Spinal cord (tissue), 10 donors: Measurements from ENCODE around the gene MTAP. TPM values are rescaled to one million over a fixed set of nuclear protein-coding genes. Genes with fewer than 3 reads are reported as not detected.

ENCODE experiments used
- DNase-seq, 6 donors: peaks; one replicate each; pipeline versions ENCODE4 v3.0.0 to v3.0.0-alpha.2; 2013 to 2015; ENCODE audit warnings: low spot score in 6 of 6, low read depth in 4 of 6
- H3K27ac ChIP-seq: one replicate; pipeline ENCODE4 v1.5.1; 2013; ENCODE audit warnings: low read depth, low read length, control low read depth
- H3K27me3 ChIP-seq: one replicate; pipeline ENCODE4 v1.6.1; 2013; ENCODE audit warnings: low read length; ENCODE audit not compliant: control insufficient read depth, insufficient read depth
- H3K36me3 ChIP-seq: one replicate; pipeline ENCODE4 v1.6.1; 2013; ENCODE audit warnings: low read length; ENCODE audit not compliant: control insufficient read depth, insufficient read depth
- H3K4me1 ChIP-seq: one replicate; pipeline ENCODE4 v1.6.1; 2013; ENCODE audit warnings: low read length; ENCODE audit not compliant: control insufficient read depth, insufficient read depth
- H3K4me3 ChIP-seq: one replicate; pipeline ENCODE4 v1.5.1; 2013; ENCODE audit warnings: low read depth, low read length, control low read depth
- H3K9me3 ChIP-seq: one replicate; pipeline ENCODE4 v1.6.1; 2013; ENCODE audit warnings: low read length; ENCODE audit not compliant: control insufficient read depth, insufficient read depth
- WGBS: methylation state at CpG from one replicate; pipeline ENCODE4 v1.1.5; 2013; ENCODE audit warnings: missing lambda C conversion rate; ENCODE audit not compliant: insufficient coverage; 5-methylcytosine and 5-hydroxymethylcytosine counted together
- polyA plus RNA-seq, 2 donors: library from polyadenylated mRNA; unstranded; fragments of 120-200 nt; gene quantifications; one replicate each; pipeline ENCODE4 v1.2.1, GENCODE V29; 2013; ENCODE audit not compliant: insufficient read length in 2 of 2
- total RNA-seq, 2 donors: library from RNA; depleted of rRNA in 1 of 2; stranded (reverse); fragments of 120-200 nt in 1 of 2; fragments of >200 nt in 1 of 2; gene quantifications; one replicate each; pipeline versions ENCODE4 v1.2.3 to v1.2.4, GENCODE V29; 2013 to 2014
- donor health status: healthy.

The MTAP gene
- total and polyA plus RNA-seq, 4 donors = 19.8 to 30.0 (median 22.8) TPM

DNA sequence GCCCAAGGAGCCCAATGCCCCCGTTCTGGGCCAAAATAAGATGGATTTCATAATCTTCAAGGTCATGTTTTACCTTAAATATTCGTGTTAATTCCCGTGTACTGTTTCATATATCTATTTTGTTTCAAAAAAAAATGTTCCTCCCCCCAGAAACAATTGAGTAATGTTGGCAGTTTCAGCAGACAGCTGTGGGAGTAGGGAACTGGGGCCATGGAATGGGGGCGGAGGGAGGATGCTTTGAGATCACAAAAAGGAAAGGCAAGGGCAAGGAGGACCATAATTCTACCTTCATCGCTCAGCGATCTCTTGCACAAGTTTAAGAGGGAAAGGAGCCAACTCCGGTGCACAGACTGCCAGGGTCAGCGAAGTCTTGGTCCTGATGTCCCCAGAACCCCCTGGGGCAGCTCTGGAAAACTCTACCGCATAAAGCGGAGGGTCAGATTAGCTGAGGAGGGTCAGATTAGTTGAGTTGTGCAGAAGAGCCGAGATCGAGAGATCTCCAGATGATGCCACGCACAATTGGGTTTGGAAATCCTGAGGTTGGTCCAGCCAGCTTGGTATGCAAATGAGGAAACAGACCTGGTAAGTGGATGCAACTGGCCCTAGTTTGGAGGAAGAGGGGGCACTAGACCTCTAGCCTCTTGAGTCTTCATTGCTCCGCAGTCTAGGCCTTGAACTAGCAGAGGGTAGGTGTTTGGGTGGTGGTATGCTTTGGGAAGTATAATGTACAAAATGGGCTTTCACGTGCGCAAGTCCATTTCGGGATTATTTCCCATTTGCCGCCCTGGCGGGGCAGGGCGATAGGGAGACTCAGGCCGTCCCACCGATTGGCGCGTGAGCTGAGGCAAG, 167.7 kb downstream of the MTAP start:
- H3K9me3 ChIP-seq = no peaks in the 10 kb centered on the region
- H3K27ac ChIP-seq = no peak overlapping the region
- peaks cover 95% of the 10 kb centered on the region for H3K27me3 ChIP-seq
- H3K4me1 ChIP-seq = peaks cover 32% of the 10 kb centered on the region
- DNase-seq = peak in 1 of 6 donors; percentile 15
- H3K4me3 ChIP-seq = no peak overlapping the region
- WGBS = 3% methylated on average over 20 of the region's 24 CpGs
- H3K36me3 ChIP-seq = no peaks in the 10 kb centered on the region

GRCh38 chr9:21970800-21971640, 168.6 kb downstream of the MTAP start:
- peak in 2 of 6 donors; percentile 10 to 25 for DNase-seq
- H3K27me3 ChIP-seq = peaks cover 95% of the 10 kb centered on the region
- no peak overlapping the region for H3K4me3 ChIP-seq
- peaks cover 26% of the 10 kb centered on the region for H3K4me1 ChIP-seq
- under 1% methylated on average over 43 of the region's 45 CpGs for WGBS
- no peak overlapping the region for H3K27ac ChIP-seq
- H3K9me3 ChIP-seq = no peaks in the 10 kb centered on the region
- no peaks in the 10 kb centered on the region for H3K36me3 ChIP-seq

DNA sequence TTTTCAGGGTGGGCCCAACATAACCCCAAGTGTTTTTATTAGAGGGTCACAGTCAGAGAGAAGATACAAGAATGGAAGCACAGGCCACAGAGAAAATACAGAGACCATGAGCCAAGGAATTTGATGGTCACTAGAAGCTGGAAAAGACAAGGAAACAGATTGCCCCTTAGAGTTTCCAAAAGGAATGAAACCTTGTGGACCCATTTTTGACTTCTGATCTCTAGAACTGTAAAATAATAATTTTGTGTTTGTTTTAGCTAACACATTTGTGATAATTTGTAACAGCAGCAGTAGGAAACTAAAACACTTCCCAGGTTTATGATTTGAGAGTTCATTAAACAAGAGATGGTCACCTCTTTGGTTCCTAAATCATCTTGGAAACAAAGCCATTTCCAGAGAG, 169.9 kb downstream of the MTAP start:
- DNase-seq = peak in 1 of 6 donors; percentile 4
- peaks cover 23% of the 10 kb centered on the region for H3K4me1 ChIP-seq
- no peak overlapping the region for H3K27ac ChIP-seq
- no peaks in the 10 kb centered on the region for H3K9me3 ChIP-seq
- no peak overlapping the region for H3K4me3 ChIP-seq
- H3K27me3 ChIP-seq = peaks cover 95% of the 10 kb centered on the region
- no peaks in the 10 kb centered on the region for H3K36me3 ChIP-seq

DNA sequence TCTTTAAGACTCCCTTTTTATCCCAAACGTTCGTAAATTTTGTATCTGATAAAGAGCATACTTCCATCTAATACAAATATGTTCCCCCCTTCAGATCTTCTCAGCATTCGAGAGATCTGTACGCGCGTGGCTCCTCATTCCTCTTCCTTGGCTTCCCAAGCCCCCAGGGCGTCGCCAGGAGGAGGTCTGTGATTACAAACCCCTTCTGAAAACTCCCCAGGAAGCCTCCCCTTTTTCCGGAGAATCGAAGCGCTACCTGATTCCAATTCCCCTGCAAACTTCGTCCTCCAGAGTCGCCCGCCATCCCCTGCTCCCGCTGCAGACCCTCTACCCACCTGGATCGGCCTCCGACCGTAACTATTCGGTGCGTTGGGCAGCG, 171.9 kb downstream of the MTAP start:
- Histone ChIP-seq H3K27me3 (peaks cover 94% of the 10 kb centered on the region), H3K9me3 (no peaks in the 10 kb centered on the region), H3K4me3 (no peak overlapping the region), H3K27ac (no peak overlapping the region), H3K4me1 (peaks cover 15% of the 10 kb centered on the region), H3K36me3 (no peaks in the 10 kb centered on the region)
- peak in 2 of 6 donors; percentile 16 to 24 for DNase-seq
- 2% methylated on average over 20 of the region's 21 CpGs for WGBS

- Histone ChIP-seq H3K27ac (no peak overlapping the region), H3K36me3 (no peaks in the 10 kb centered on the region), H3K27me3 (peaks cover 94% of the 10 kb centered on the region), H3K9me3 (no peaks in the 10 kb centered on the region), H3K4me1 (peaks cover 15% of the 10 kb centered on the region), H3K4me3 (peak overlapping the region; percentile 20)
- peak in 2 of 6 donors; percentile 23 to 50 for DNase-seq
- WGBS = under 1% methylated on average over 38 of the region's 51 CpGs
These were observed 172.4 kb downstream of the MTAP start for GRCh38 chr9:21974722-21975409.

DNA sequence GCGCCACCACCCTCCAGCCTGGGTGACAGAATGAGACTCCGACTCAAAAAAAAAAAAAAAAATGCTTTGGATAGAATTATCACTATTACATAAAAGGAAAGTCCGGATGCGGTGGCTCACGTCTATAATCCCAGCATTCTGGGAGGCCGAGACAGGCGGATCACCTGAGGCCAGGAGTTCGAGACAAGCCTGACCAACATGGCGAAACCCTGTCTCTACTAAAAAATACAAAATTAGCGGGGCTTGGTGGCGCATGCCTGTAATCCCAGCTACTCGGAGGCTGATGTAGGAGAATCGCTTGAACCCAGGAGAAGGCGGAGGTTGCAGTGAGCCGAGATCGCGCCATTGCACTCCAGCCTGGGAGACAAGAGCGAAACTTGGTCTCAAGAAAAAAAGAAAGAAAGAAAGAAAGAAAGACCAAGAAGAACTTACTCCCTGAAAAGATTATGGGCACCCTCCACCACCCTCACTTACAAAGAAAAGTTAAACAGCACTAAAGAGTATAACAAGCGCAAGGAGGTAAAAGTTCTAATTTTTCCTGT, 174.0 kb downstream of the MTAP start:
- DNase-seq = no peak
- H3K9me3 ChIP-seq = no peaks in the 10 kb centered on the region
- no peaks in the 10 kb centered on the region for H3K36me3 ChIP-seq
- peaks cover 90% of the 10 kb centered on the region for H3K27me3 ChIP-seq
- peaks cover 11% of the 10 kb centered on the region for H3K4me1 ChIP-seq
- WGBS = 25% methylated on average over 13 of the region's 19 CpGs
- H3K27ac ChIP-seq = no peak overlapping the region
- no peak overlapping the region for H3K4me3 ChIP-seq

GRCh38 chr9:21982391-21982790, 180.0 kb downstream of the MTAP start:
- Histone ChIP-seq H3K36me3 (no peaks in the 10 kb centered on the region), H3K4me3 (no peak overlapping the region), H3K9me3 (no peaks in the 10 kb centered on the region), H3K27ac (no peak overlapping the region), H3K4me1 (no peaks in the 10 kb centered on the region), H3K27me3 (peaks cover 82% of the 10 kb centered on the region)
- WGBS = no CpG with 5 or more reads among the region's 1 CpG
- DNase-seq = no peak

DNA sequence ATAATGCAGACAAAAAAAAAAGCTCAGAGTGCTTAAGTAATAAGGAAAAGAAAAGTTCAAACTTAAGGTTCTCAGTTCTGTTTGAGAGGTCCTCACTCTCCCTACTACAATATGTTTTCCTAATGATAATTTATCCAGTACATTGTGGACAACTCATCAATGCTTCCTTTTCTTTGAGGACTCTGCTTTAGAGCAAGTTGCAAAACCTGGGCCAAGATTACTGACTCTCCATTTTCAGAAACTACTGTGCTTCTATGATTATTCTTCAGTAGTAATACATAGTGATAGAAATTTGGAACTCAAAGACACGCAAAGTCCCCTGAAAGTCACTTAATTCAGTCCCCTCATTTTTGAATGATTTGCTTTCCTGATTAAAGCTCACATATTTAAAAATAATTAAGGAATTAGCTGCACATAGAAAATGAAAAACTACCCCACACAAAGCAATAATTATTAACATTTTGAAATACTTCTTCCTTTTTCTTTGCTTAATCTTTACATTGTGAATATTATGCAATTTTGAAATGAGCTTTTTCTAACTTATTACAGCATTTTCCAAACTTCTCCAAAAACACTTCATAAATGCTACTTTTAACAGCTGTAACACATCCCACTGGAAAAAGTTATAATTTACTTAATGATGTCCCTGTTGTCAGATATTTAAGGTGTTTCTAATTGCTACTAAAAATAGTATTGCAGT, 180.6 kb downstream of the MTAP start:
- Histone ChIP-seq H3K9me3 (no peaks in the 10 kb centered on the region), H3K36me3 (no peaks in the 10 kb centered on the region), H3K27me3 (peaks cover 81% of the 10 kb centered on the region), H3K27ac (no peak overlapping the region), H3K4me1 (no peaks in the 10 kb centered on the region), H3K4me3 (no peak overlapping the region)
- no CpG with 5 or more reads among the region's 1 CpG for WGBS
- no peak for DNase-seq

GRCh38 chr9:21983561-21983935, 181.1 kb downstream of the MTAP start:
- Histone ChIP-seq H3K4me1 (no peaks in the 10 kb centered on the region), H3K4me3 (no peak overlapping the region), H3K9me3 (no peaks in the 10 kb centered on the region), H3K27ac (no peak overlapping the region), H3K36me3 (no peaks in the 10 kb centered on the region), H3K27me3 (peaks cover 82% of the 10 kb centered on the region)
- no CpG with 5 or more reads among the region's 1 CpG for WGBS
- no peak for DNase-seq
